Fibroblast of lung (primary cell): ENCODE results near the gene CD40LG.

Experiments
- CTCF ChIP-seq, 2 donors: IDR thresholded peaks in 1 of 2; conservative IDR thresholded peaks in 1 of 2; 1 replicate in 1 of 2; 2 replicates in 1 of 2; pipeline ENCODE4 v1.5.1; 2011 to 2012; ENCODE audit warnings: low read length in 2 of 2, control low read depth in 1 of 2, inconsistent platforms in 1 of 2, low read depth in 1 of 2, mild to moderate bottlenecking in 1 of 2
- EZH2 ChIP-seq: IDR thresholded peaks from 2 replicates; pipeline ENCODE4 v1.5.1; 2012; ENCODE audit warnings: low read length, control low read depth, mild to moderate bottlenecking; ENCODE audit errors: missing control alignments

GRCh38 chrX:136616987-136617685 lies 30.8 kb upstream of the CD40LG start:
- no peak for TF ChIP-seq CTCF (conservative IDR thresholded peaks at IDR 0.05 in 1 of 2, IDR thresholded peaks at IDR 0.05 in 1 of 2; ENCODE audit: low read depth in 1 of 2, low read length in 2 of 2)
- TF ChIP-seq EZH2, result no peak
